SIG-M5 treated with dmso at 0.1 percent for 504 hours (cell line): Measurements from ENCODE around the gene DISC1.
A peak's percentile ranks its signal among the peaks of the same experiment; 100 is the strongest.
"Not testable (repeated sequence)": the region's sequence is repeated elsewhere in the genome, so short reads cannot be mapped to it uniquely, and the experiment has no call there.

Experiments
- DNase-seq: peaks from one replicate; lab custom pipeline; 2025; ENCODE audit not compliant: unreplicated experiment; lab: John Stamatoyannopoulos, UW

Gene DISC1

DNA sequence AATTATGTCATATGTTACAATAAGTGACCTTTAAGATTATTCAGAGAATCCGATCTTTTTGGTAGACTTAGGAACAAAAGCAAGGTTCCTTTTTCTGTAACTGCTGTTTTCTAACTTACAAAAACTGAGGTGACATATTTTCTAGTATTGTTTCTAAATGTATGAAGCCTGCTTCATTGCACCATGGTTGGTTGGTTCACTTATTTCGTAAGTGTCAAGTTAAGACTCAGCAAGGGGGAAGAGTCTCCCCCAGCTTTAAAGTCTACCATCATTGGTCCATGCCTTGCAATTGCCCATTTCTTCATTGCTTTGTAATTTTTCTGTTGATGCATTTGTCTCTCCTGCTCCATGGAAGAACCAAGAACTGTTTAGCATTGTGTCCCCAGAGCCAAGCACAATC is 136.9 kb downstream of the DISC1 start:
- DNase-seq, result peak; percentile 92

DNA sequence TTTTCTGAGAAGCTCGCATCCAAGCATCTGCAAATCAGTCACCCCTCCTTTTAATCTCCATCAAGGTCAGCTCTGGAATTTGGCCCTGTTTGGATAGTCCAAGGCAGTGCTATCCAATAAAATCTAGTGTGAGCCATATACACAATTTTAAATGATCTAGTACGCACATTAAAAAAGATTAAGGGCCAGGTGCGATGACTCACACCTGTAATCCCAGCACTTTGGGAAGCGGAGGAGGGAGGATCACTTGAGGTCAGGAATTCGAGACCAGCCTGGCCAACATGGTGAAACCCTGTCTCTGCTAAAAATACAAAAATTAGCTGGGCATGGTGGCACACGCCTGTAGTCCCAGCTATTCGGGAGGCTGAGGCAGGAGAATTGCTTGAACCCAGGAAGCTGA is 139.2 kb downstream of the DISC1 start:
- DNase-seq, result not testable (repeated sequence)

GRCh38 chr1:231767471-231767870 is 140.9 kb downstream of the DISC1 start:
- no peak for DNase-seq

DNA sequence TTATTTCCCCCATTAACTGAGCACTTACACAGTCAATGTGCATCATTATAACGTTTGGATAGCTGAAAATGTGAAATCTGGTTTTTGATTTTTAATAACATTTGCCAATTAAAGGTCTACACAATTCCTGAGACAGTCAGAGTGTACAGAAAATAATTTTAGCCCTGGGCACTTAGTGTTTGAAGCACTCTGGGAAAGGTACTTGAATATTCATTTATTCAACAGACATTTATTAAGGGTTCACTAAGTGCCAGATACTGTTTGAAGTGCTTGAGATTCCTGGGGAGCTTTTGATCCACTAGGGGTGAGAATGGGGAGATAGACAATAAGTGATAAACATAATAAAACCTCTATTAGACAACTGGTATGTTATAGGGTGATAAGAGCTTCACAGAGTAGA is 141.8 kb downstream of the DISC1 start:
- no peak for DNase-seq

DNA sequence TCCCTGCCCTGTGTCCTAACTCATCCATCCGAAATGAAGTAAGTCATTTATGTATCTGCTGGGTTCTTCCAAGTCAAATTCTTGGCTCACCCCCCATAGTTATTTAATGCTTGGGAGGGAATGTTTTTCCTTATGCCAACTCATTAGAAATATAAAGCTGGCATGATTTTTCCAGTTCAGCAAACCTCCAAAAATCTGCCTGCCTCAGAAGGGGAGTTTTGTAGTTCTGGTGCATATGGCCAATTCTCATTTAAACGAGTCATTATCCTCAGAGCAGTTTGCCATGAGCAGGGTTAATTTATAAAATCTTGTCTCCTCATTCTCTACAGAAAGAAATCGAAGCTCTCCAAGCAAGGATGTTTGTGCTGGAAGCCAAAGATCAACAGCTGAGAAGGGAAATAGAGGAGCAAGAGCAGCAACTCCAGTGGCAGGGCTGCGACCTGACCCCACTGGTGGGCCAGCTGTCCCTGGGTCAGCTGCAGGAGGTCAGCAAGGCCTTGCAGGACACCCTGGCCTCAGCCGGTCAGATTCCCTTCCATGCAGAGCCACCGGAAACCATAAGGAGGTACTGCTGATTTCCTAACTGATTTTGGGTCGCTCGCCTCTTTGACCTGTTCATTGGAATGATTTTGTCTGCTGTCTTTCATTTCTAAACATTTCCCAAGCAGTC is 144.1 kb downstream of the DISC1 start:
- no peak for DNase-seq

DNA sequence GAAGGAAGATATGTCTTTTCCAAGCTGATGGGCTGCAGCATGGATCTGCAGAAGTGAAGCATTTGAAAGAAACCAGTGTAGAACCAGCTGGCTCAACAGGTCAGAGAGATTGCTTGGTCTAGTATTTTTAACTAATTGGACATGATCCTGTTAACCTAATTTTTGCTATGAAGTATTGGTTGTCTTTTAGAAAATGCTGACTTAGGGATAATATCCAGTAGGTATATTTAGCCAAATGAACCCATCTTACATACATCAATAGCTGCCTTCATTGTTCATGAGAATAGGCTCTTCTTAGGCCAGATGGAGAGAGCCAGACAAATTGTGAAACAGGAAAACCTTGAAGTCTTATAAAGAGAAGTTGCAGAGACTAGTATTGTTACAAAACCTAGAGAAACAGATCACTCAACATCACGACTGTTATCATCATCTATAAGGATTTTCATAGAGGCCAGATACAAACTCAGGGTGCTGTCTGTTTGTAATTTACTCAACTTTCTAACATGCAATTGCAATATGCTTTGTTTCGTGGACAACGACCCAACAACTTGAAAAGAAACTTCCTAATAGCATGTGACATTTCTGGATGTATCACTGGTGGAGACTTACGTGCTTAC is 148.2 kb downstream of the DISC1 start:
- peak; percentile 94 for DNase-seq

DNA sequence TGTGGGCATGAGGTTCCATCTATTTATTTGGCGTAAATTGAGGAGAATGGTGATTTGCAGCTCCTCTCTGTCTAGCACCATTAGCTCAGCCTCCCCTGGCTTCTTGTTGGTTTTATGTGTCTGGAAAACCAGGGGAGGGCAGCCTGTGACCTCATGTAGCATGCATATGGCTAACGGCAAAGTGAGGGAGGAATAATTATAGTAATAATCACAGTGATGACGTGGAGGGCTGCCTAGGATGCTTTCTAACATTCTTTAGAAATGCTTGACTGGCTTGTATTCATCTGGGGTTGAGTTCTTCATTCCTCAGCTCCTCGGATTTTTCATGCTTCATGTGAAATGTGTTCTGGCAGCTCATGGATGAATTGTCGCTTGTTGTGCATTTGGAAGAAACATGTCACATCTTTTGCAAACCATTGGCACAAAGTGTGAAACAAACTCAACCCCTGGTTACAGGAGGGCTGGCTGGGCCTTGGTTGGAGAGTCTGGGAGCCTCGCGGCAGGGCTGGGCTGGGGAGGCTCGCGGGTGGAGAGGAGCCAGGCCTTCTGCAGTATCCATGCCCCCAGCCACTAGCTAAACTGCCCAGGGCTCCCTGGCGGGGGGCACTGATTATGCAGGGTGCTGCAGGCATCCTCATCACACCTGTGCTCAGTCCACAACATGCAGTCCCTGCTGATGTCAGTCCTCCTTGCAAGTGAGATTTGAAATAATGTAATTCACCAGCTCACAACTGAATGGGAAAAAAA is 149.6 kb downstream of the DISC1 start:
- no peak for DNase-seq

- DNase-seq, result peak; percentile 11
Measured at GRCh38 chr1:231776757-231777062, 150.1 kb downstream of the DISC1 start.

DNA sequence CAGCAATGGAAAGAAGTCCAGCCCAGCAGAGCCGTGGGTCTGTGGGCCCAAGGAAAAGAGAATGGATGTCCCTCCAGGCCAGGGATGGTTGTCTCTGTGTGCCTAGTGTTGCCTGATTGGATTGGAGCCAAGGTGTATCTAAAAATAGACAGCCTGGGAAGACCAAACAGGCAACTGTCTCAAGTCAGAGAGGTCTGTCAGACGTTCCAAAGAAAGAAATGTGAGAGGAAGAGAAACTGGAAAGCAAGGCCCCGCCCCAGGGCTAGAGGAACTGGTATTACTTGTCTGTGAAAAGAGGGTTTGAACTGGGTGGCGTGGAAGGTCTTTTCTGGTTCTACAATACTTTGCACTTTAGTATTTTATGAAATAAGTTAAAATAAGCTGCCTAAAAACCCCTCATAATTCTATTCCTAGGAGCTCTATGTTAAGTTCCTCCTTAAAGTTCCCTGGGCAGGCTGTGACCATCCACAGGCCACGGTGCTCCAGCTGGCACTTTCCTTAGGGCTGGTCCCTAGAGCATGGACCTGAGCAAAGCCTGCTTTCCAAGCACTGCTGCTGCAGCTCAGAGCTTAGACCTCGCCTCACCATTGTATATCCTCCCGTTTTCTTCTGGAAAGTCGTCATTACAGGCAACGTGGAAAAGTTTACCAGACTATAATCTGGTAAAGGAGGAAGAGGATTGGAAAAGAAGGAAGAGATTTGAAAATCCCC is 151.6 kb downstream of the DISC1 start:
- DNase-seq, result peak; percentile 94

DNA sequence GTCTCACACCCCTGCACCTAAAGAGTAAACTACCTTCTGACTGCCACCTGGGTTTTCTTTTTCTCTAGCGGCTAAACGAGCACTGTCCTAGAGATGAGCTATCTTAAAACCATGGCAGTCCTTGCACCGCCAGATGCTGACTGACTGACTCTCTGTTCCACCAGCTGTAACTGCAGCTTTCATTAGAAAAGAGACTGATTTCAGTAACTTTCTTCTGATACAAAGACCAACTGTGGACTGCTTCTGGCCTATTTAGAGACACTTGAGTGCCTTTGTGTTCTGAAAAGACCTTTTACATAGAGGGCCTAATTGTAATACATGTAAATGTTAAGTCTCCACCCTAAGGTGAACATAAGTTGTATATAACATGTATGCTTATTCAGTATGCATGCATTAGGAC is 152.5 kb downstream of the DISC1 start:
- no peak for DNase-seq

GRCh38 chr1:231781892-231782291 is 155.3 kb downstream of the DISC1 start:
- DNase-seq, result peak; percentile 97

GRCh38 chr1:231785073-231785472 is 158.5 kb downstream of the DISC1 start:
- not testable (repeated sequence) for DNase-seq

DNA sequence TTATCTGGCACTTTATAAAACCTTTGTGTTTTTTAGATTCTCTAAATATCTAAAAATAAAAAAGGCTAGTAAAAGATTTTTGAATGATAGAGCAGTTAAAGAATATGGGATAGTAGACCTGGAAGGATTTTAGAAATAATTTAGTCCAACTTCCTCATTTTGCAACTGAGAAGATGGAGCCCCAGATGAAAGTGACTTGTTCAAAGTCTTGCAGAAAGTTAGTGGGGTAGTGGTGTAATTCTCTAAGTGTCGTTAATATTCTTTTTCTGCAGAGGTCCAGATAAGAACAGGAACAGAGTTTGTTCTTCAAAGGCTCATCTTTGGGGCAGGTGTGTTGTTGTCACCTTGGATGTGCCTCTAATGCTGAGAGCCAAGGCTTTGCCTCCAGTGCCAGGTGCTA is 159.5 kb downstream of the DISC1 start:
- peak; percentile 90 for DNase-seq

DNA sequence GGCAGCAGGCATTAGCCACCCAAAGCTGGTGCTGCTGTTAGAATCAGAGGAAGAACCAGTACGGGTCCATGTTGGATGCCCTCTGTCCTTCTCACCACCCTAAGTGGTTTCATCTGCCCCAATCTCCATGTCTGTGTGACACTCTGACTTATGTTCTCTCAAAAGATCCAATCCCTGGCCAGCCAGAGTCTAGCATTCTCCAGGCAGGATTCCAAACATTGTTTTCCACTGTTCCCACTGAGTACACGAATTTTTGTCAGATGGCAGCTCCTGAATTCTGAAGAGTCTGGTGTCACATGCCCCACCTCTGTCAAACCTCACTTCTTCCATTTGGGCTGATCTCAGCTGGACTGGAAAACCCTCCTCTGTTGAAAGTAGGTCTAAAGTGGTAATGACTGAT is 166.0 kb downstream of the DISC1 start:
- no peak for DNase-seq

DNA sequence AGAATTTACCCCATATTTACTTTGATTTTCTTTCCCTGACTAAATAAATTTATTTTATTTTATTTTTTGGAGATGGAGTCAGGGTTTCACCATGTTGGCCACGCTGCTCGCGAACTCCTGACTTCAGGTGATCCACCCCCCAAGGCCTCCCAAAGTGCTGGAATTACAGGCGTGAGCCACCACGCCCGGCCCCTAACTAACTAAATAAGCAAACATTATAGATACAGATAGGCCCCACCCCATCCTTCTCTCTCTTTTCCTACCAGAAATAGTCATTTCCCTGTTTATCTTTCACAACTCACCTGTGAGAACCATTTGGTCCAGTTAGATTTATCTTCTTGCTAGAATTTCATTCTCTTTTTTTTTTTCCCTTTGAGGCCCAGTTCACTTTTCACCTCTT is 167.3 kb downstream of the DISC1 start:
- no peak for DNase-seq

GRCh38 chr1:231796141-231796540 is 169.6 kb downstream of the DISC1 start:
- DNase-seq, result no peak

- no peak for DNase-seq
Measured at GRCh38 chr1:231799363-231799986, 172.9 kb downstream of the DISC1 start.

DNA sequence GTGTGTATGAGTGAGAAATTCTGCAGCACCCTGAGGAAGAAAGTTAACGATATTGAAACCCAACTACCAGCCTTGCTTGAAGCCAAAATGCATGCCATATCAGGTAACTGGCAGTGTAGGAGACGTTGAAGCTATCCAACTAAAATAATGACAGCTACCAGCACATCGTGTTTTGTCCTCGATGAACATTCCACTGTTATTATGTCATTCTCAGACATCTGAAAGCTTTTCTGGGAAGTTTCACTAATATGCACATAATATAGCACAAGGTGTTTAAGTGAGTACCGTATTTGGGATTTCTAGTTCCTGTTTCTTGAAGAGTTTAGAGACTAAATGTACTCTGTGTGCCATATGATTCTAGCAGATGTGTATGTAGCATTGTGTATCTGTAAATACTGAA is 173.5 kb downstream of the DISC1 start:
- DNase-seq, result no peak

DNA sequence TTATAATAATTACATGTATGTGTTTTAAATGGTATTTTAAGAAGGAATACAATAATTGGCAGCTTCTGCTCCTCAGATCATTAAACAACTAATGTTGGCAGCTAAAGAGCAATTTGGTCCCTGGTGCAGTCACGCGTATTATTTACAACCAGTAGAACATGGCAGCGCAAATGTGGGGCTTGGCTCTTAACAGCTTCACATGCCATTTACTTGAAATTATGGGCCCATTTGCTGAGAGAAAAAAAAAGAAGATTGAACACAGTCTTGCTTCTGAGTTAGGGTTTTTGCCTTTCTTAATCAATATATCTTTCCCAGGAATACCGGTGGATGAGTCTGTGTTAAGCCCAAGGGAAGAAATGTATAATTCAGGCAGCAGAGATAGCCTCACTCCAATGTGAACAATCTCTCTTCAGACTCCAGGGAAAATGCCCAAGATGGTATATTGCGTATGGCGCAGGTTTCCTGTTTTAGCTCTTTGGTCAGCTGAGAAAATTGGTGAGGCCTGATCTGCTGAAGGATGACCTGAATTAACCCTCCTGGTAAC is 174.5 kb downstream of the DISC1 start:
- no peak for DNase-seq

DNA sequence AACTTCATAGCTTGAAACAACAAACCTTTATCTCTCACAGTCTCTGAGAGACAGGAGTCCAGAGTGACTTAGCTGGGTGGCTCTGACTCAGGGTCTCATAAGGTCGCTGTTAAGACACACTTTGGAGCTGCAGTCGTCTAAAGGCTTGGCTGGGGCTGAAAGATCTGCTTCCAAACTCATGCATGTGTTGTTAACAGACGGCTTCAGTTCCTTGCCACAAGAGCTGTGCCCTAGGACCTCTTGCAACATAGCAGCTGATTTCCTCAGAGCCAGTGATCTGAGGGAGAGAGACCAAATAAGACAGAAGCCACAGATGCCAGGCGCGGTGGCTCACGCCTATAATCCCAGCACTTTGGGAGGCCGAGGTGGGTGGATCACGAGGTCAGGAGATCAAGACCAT is 176.8 kb downstream of the DISC1 start:
- DNase-seq, result peak; percentile 98
